Measurements from ENCODE around the gene FETUB.
A peak's percentile ranks its signal among the peaks of the same experiment; 100 is the strongest.

FETUB gene

DNA sequence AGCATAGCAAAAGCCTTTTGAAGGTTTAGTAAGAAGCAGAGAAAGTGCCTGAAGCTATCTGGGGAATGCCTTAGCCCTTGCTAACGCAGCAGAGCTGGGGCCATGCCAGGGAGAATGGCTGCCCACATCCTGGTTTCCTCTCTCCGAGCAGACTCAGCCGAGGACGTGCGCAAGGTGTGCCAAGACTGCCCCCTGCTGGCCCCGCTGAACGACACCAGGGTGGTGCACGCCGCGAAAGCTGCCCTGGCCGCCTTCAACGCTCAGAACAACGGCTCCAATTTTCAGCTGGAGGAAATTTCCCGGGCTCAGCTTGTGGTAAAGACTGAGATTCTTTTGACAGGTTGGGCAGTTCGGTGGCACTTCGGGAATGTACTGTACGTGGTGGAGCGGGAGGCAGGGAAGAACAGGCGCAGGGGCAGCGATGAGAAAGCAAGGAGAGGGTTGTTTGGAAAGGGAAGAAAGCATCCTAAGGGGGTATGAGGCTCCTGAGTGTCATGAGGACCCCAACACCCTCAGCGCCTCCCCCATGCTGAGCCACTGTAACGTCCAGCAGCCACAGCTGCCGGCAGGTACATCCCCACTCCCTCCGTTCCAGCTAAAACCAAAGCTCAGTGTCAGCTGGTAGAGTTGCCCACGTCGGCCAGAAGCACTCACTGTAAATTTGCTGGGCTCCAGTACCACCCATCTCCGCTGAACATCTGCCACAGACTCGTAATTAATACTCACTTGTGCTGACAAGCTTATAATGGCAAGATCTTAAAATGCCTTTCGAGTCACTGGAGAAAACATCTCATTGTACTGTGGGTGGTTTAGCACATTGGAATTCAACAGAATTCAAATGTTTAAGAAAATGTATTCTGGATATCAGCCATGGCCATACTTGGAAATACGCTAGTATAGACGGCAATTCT is 22.9 kb upstream of the FETUB start:
- in situ Hi-C loops (cut with HindIII; ENCODE audit: low pct_unique_long_range_greater_than_20kb, low sequenced_read_pairs): no loop called here
- peak; percentile 93 to 97 for DNase-seq (ENCODE audit: low read depth in 1 of 2, low spot score in 1 of 2)
- TF ChIP-seq JUND (IDR thresholded peaks at IDR 0.05; ENCODE audit: low read depth): no peak

DNA sequence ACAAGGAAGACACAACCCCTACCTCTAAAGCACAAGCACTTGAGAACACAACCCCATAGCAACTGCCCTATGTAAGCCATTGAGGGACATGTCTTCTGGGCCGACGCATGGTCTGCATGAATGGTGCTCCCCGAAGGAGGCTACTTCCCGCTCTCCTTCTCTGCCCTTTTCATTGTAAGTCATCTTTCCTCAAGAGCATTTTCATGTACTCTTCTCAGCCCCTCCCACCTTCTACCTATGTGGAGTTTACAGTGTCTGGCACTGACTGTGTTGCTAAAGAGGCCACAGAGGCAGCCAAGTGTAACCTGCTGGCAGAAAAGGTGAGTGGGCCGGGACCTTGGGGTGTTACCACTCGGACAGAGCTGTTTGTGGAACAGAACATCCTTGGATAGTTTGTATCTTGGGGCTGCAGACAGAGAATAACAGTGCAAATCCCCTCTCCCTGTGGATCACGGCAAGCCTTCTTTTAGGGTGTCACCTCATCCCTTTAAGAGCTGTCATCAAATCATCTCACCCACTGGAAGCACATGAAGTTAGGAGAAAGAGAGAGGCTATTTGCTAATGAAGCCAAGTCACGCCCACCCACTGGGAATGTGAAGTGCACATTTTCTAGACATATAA is 21.8 kb upstream of the FETUB start:
- in situ Hi-C loops (cut with HindIII; ENCODE audit: low pct_unique_long_range_greater_than_20kb, low sequenced_read_pairs): no loop called here
- no peak for DNase-seq (ENCODE audit: low read depth in 1 of 2, low spot score in 1 of 2)
- TF ChIP-seq JUND (IDR thresholded peaks at IDR 0.05; ENCODE audit: low read depth): no peak

DNA sequence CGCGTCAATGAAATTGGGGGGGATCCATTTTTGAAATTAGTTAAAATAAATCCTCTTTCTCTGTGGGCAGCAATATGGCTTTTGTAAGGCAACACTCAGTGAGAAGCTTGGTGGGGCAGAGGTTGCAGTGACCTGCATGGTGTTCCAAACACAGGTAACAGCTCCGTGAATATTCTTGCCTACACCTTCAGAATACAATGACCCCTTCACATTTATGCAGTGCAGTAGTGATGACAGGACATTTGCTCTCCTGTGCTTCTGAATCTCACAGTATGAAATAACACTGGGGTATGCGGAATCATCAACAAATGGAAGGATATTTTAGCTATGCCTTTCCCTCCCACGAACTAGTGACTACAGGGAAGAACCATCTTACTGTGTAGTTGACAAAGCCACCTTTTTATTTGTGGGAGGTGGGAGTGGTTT is 20.4 kb upstream of the FETUB start:
- no peak for DNase-seq (ENCODE audit: low read depth in 1 of 2, low spot score in 1 of 2)
- in situ Hi-C loops (cut with HindIII; ENCODE audit: low pct_unique_long_range_greater_than_20kb, low sequenced_read_pairs): no loop called here
- TF ChIP-seq JUND (IDR thresholded peaks at IDR 0.05; ENCODE audit: low read depth): no peak

DNA sequence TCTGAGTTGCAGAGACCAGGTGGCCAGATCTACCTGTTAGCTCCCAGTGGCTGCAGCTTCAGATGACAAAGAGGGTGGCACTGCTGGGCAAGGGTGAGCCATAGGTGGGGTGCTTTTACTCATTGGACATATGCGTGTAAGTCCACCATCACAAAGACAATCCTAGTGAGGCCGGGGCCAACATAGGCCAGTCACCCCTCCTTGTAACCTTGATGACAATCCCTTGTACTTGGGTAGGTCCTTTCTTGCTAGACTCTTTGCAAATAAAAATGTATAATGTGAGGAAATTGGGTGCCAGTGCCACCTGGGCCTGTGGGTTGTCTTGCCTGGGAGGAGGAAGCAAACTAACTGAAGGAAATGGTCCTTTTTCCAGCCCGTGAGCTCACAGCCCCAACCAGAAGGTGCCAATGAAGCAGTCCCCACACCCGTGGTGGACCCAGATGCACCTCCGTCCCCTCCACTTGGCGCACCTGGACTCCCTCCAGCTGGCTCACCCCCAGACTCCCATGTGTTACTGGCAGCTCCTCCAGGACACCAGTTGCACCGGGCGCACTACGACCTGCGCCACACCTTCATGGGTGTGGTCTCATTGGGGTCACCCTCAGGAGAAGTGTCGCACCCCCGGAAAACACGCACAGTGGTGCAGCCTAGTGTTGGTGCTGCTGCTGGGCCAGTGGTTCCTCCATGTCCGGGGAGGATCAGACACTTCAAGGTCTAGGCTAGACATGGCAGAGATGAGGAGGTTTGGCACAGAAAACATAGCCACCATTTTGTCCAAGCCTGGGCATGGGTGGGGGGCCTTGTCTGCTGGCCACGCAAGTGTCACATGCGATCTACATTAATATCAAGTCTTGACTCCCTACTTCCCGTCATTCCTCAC is 19.7 kb upstream of the FETUB start:
- in situ Hi-C loops (cut with HindIII; ENCODE audit: low pct_unique_long_range_greater_than_20kb, low sequenced_read_pairs): no loop called here
- no peak for TF ChIP-seq JUND (IDR thresholded peaks at IDR 0.05; ENCODE audit: low read depth)
- DNase-seq (ENCODE audit: low read depth in 1 of 2, low spot score in 1 of 2): no peak

DNA sequence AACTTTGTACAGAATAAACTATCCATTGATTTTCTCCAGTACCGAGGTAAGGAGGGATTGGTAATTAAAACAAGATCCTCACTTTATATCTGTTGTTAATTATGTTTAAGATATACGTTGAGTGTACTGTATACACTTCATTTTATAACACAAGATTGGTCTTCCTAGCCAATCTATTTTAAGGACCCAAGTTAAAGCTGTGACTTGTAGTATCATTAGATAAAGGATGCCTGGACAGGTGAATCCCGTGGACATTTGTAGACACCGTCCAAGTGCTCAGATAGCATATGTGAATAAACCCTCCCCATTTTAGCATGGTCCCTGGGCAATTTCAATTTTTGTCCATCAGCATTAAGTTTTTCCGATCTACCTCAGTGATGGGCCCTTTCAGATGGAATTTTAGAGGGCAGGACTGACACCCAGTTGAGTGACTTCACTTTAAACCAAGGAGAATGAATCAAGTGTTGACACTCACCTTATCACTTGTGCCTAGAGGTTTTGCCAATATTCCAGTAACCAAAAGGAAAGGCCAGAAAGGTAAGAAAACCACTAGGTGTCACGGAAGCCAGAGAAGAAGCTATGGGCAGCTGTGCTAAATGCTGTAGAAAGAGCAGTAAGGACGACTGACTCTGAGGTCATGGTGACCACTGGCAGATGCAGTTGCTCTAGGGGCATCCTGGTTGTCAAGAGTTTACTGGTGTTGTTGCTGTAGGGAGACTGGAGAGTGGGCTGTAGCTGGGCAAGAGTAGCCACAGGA is 18.1 kb upstream of the FETUB start:
- TF ChIP-seq JUND (IDR thresholded peaks at IDR 0.05; ENCODE audit: low read depth): no peak
- in situ Hi-C loops (cut with HindIII; ENCODE audit: low pct_unique_long_range_greater_than_20kb, low sequenced_read_pairs): no loop called here
- no peak for DNase-seq (ENCODE audit: low read depth in 1 of 2, low spot score in 1 of 2)

DNA sequence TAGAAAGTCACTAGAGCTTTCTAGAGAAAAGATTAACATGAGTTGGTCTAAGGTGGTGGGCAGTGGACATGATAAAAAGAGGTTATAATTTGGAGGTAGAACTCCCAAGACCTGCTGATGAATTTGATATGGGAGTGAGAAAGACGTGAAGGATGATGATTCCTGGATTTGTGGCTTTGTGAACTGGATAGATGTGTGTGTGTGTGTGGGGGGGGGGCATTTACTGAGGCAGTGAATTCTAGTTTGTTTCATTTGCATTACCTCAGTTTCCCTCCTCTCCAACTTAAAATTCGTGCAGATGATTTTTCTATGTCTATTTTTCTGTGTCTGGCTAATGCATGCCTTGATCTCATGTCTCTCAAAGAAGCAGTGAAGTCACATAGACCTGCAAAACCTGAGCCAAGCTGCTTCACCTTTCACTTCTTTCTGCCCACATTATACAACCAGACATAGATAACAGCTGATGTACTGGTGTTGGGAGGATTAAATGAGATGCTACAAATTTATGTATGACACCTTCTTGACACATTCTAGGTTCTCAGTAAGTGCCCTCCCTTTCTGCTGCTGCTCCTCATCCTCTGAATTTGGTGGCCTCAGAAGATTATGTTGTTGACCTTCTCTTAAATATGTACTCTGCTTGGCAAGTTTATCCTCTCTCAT is 17.4 kb upstream of the FETUB start:
- no peak for DNase-seq (ENCODE audit: low read depth in 1 of 2, low spot score in 1 of 2)
- no peak for TF ChIP-seq JUND (IDR thresholded peaks at IDR 0.05; ENCODE audit: low read depth)
- in situ Hi-C loops (cut with HindIII; ENCODE audit: low pct_unique_long_range_greater_than_20kb, low sequenced_read_pairs): no loop called here

DNA sequence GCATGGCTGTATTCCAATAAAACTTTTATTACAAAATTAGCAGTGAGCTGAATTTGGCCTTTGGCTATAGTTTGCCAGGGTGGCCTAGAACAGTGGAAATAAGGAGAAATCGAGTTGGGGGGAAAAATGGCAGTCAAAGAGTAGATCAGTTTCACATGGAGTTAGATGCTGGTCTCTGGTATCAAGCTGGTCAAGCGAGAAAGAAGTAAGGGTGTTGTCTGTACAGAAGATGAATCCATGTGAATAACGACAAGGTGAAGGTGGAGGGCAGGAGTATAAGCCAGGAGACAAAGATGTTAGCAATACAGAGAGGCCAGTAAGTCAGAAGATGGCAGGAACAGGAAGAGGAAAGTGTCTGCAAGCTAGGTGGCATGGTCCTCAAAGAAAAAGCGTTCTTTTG is 15.6 kb upstream of the FETUB start:
- no peak for DNase-seq (ENCODE audit: low read depth in 1 of 2, low spot score in 1 of 2)
- in situ Hi-C loops (cut with HindIII; ENCODE audit: low pct_unique_long_range_greater_than_20kb, low sequenced_read_pairs): no loop called here
- TF ChIP-seq JUND (IDR thresholded peaks at IDR 0.05; ENCODE audit: low read depth): no peak

DNA sequence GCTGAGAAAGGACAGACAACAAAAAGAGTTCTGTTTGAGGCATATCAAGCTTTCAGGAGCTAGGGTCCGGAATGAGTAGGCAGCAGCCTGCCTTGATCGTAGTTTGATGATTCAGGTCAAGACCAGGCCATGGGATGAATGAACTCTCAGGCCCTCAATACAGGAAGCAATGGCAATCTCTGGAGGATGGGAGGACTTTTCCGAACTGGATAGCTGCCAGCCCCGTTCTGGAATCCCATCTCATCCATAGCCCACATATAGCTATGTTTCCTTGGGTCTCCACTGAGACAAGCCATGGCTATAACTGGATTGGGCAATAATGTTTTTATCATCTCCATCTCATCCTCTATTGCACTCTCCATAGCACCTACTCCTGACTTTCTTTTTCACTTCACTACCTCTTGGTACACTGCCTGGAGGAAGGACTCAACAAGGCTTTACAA is 14.6 kb upstream of the FETUB start:
- TF ChIP-seq JUND (IDR thresholded peaks at IDR 0.05; ENCODE audit: low read depth): no peak
- DNase-seq (ENCODE audit: low read depth in 1 of 2, low spot score in 1 of 2): peak in 1 of 2 experiments; percentile 32
- in situ Hi-C loops (cut with HindIII; ENCODE audit: low pct_unique_long_range_greater_than_20kb, low sequenced_read_pairs): no loop called here

DNA sequence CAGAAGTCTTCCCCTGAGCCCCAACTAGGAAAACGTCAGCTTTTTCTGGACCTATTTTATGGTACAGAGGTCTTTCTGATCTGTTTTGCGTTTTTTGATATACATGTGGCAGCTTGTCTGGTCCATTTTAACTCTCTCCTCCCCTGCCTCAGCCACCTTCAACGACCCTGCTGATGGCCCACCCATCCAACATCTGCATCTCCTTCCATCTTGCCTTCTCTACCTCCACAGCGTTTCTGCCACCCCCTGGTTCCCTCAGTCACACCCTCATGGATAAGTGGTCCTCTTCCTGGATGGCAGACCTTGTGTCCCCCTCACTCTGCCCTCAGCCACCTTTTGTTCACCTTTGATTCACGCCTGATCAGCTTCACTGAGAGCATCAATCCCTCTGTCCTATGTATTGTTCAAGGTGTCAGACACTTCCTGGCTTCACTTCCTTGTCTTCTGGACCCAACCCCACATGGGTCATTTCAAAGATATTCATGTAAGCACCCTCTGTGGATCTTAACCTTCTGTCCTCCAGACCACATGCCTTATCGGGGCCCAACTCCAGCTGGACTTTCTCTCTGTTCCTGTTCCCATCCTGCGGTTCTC is 13.8 kb upstream of the FETUB start:
- no peak for DNase-seq (ENCODE audit: low read depth in 1 of 2, low spot score in 1 of 2)
- TF ChIP-seq JUND (IDR thresholded peaks at IDR 0.05; ENCODE audit: low read depth): no peak
- in situ Hi-C loops (cut with HindIII; ENCODE audit: low pct_unique_long_range_greater_than_20kb, low sequenced_read_pairs): no loop called here

DNA sequence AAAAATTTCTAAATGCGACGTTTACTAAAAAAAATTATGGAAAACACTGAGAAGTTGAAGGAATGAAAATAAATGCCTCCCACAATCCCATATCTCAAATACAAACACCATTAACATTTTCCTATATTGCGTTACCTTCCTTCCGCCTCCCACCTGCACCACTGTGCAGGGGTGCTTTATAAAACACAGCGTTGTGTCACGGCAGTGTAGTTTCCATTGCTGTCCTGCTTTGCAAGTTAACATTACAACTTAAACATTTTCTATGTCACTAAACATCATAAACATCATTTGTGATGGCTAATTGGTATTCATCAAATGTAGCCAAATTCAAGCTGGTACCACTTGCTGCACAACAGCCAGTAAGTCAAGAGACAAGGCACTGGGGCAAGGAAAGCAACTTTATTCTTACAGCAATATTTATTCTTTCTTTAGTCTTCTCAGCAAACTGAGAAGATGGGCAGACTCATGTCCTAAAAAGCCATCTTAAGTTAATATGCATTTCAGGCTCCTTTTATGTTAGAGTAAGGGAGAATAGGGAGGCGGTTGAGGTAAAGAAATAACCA is 12.3 kb upstream of the FETUB start:
- in situ Hi-C loops (cut with HindIII; ENCODE audit: low pct_unique_long_range_greater_than_20kb, low sequenced_read_pairs): no loop called here
- DNase-seq (ENCODE audit: low read depth in 1 of 2, low spot score in 1 of 2): no peak
- TF ChIP-seq JUND (IDR thresholded peaks at IDR 0.05; ENCODE audit: low read depth): no peak

DNA sequence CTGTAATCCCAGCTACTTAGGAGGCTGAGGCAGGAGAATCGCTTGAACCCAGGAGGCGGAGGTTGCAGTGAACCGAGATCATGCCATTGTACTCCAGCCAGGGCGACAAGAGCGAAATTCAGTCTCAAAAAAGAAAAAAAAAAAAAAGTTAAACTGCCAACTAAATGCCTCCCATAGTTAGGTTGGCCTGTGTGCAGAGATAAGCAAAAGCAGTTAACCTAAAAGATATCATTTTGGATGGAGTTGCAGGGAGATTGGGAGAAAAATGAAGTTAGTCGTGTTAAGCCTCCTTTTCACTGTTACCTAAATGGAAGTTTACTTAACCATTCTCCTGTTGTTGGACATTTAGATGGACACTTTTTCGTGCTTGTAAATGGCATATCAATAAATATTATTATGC is 11.4 kb upstream of the FETUB start:
- TF ChIP-seq JUND (IDR thresholded peaks at IDR 0.05; ENCODE audit: low read depth): no peak
- in situ Hi-C loops (cut with HindIII; ENCODE audit: low pct_unique_long_range_greater_than_20kb, low sequenced_read_pairs): no loop called here
- DNase-seq (ENCODE audit: low read depth in 1 of 2, low spot score in 1 of 2): no peak
